ENCODE measurements around the gene APOL6. TPM values are rescaled to one million over a fixed set of nuclear protein-coding genes. Genes with fewer than 3 reads are reported as not detected.

APOL6 gene
- total and polyA plus RNA-seq, 9 of the 15 experiments (the other 6 are each of a cell fraction or from before 2014, with no cell fraction given), result 0.29 to 1.2 (median 0.70) TPM

DNA sequence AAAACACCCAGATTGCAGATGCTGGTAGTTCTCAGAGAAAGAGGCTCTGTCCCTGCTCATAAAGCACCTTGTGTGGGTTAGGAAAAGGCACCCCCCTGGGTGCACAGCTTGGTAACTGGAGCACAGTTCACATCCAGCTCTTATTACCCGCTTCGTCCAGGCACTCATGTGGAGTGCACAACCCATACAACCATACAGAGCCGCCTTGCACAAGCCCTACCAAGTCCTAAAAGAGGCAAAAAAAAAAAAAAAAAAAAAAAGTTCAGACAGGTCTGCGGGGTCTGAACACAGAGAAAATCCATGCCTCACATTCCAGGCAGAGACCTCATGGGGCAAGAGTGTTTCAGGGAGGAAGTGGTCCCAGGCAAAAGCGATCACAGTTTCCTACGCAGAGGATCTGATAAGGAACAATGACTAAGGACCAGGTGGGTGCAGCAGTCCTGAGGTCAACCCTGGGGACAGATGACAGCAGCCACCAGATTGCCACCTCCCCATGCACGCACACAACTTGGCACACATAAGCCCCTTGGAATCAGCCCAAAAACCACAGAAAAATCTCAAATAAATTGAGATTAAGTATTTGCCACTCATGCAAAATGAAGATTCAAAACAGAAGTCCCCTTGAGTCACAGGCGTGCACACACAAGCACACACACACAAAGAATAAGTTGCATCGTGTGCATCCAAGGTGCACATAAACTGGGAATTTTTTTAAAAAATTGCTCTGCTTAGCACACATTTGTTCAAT lies 43.5 kb upstream of the APOL6 start (continued):
- TF ChIP-seq PRPF4 (IDR thresholded peaks at IDR 0.05; ENCODE audit: insufficient read depth, low read depth, low read length, poor library complexity, severe bottlenecking) (no peak), GTF2F1 (IDR thresholded peaks at IDR 0.05; ENCODE audit: low read depth, low read length) (no peak), LEF1 (IDR thresholded peaks at IDR 0.05) (no peak), EP400 (IDR thresholded peaks at IDR 0.05) (no peak), TAL1 (IDR thresholded peaks at IDR 0.05) (no peak), ZC3H11A (IDR thresholded peaks at IDR 0.05; ENCODE audit: low read depth, low read length) (no peak), ZBED1 (IDR thresholded peaks at IDR 0.05) (no peak), BMI1 (IDR thresholded peaks at IDR 0.05; ENCODE audit: low read length) (no peak), HMG20A (CRISPR knock-in tag; conservative IDR thresholded peaks at IDR 0.05) (no peak), FUS (optimal IDR thresholded peaks at IDR 0.05; ENCODE audit: low read depth, low read length) (no peak), KDM2B (CRISPR knock-in tag; IDR thresholded peaks at IDR 0.05) (no peak), DIDO1 (tag; IDR thresholded peaks at IDR 0.05; ENCODE audit: low read depth) (no peak), TRIM24 (IDR thresholded peaks at IDR 0.05) (peak in 1 of 2 experiments; percentile 19; a peak in 1 of 4 replicates), ZBTB7A (IDR thresholded peaks at IDR 0.05; ENCODE audit: borderline replicate concordance, control insufficient read depth, low read depth, low read length) (no peak), PHB (CRISPR knock-in tag; IDR thresholded peaks at IDR 0.05) (no peak), RBM17 (IDR thresholded peaks at IDR 0.05; ENCODE audit: borderline replicate concordance, low read depth, low read length) (no peak), KHSRP (IDR thresholded peaks at IDR 0.05) (no peak), ZNF121 (CRISPR knock-in tag; conservative IDR thresholded peaks at IDR 0.05) (no peak)
- TF ChIP-seq, protein P1, sequence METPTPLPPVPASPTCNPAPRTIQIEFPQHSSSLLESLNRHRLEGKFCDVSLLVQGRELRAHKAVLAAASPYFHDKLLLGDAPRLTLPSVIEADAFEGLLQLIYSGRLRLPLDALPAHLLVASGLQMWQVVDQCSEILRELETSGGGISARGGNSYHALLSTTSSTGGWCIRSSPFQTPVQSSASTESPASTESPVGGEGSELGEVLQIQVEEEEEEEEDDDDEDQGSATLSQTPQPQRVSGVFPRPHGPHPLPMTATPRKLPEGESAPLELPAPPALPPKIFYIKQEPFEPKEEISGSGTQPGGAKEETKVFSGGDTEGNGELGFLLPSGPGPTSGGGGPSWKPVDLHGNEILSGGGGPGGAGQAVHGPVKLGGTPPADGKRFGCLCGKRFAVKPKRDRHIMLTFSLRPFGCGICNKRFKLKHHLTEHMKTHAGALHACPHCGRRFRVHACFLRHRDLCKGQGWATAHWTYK (CRISPR knock-in tag; IDR thresholded peaks at IDR 0.05), result no peak
- TF ChIP-seq, protein P2, sequence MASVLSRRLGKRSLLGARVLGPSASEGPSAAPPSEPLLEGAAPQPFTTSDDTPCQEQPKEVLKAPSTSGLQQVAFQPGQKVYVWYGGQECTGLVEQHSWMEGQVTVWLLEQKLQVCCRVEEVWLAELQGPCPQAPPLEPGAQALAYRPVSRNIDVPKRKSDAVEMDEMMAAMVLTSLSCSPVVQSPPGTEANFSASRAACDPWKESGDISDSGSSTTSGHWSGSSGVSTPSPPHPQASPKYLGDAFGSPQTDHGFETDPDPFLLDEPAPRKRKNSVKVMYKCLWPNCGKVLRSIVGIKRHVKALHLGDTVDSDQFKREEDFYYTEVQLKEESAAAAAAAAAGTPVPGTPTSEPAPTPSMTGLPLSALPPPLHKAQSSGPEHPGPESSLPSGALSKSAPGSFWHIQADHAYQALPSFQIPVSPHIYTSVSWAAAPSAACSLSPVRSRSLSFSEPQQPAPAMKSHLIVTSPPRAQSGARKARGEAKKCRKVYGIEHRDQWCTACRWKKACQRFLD (CRISPR knock-in tag; IDR thresholded peaks at IDR 0.05), result no peak
- TF ChIP-seq, protein P3, sequence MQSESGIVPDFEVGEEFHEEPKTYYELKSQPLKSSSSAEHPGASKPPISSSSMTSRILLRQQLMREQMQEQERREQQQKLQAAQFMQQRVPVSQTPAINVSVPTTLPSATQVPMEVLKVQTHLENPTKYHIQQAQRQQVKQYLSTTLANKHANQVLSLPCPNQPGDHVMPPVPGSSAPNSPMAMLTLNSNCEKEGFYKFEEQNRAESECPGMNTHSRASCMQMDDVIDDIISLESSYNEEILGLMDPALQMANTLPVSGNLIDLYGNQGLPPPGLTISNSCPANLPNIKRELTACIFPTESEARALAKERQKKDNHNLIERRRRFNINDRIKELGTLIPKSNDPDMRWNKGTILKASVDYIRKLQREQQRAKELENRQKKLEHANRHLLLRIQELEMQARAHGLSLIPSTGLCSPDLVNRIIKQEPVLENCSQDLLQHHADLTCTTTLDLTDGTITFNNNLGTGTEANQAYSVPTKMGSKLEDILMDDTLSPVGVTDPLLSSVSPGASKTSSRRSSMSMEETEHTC (IDR thresholded peaks at IDR 0.05), result no peak
- TF ChIP-seq, protein P4, sequence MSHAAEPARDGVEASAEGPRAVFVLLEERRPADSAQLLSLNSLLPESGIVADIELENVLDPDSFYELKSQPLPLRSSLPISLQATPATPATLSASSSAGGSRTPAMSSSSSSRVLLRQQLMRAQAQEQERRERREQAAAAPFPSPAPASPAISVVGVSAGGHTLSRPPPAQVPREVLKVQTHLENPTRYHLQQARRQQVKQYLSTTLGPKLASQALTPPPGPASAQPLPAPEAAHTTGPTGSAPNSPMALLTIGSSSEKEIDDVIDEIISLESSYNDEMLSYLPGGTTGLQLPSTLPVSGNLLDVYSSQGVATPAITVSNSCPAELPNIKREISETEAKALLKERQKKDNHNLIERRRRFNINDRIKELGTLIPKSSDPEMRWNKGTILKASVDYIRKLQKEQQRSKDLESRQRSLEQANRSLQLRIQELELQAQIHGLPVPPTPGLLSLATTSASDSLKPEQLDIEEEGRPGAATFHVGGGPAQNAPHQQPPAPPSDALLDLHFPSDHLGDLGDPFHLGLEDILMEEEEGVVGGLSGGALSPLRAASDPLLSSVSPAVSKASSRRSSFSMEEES (CRISPR knock-in tag; IDR thresholded peaks at IDR 0.05), result no peak
- TF ChIP-seq, protein P5, sequence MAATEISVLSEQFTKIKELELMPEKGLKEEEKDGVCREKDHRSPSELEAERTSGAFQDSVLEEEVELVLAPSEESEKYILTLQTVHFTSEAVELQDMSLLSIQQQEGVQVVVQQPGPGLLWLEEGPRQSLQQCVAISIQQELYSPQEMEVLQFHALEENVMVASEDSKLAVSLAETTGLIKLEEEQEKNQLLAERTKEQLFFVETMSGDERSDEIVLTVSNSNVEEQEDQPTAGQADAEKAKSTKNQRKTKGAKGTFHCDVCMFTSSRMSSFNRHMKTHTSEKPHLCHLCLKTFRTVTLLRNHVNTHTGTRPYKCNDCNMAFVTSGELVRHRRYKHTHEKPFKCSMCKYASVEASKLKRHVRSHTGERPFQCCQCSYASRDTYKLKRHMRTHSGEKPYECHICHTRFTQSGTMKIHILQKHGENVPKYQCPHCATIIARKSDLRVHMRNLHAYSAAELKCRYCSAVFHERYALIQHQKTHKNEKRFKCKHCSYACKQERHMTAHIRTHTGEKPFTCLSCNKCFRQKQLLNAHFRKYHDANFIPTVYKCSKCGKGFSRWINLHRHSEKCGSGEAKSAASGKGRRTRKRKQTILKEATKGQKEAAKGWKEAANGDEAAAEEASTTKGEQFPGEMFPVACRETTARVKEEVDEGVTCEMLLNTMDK (IDR thresholded peaks at IDR 0.05; ENCODE audit: borderline replicate concordance, insufficient read depth, low read depth, low read length, poor library complexity, severe bottlenecking), result no peak
